Ishikawa (cell line): ENCODE data around the gene PMM1.

Source experiments
- CEBPB ChIP-seq: IDR thresholded peaks from 2 replicates; pipeline ENCODE4 v1.6.1; 2012
- CREB1 ChIP-seq: IDR thresholded peaks from 2 replicates; pipeline ENCODE4 v1.6.1; 2012; ENCODE audit warnings: low read depth
- MAX ChIP-seq: IDR thresholded peaks from 2 replicates; pipeline ENCODE4 v1.6.1; 2012
- NFIC ChIP-seq: IDR thresholded peaks from 2 replicates; pipeline ENCODE4 v1.6.1; 2012
- RAD21 ChIP-seq: IDR thresholded peaks from 2 replicates; pipeline ENCODE4 v1.6.1; 2012; ENCODE audit warnings: low read depth
- REST ChIP-seq: IDR thresholded peaks from 2 replicates; pipeline ENCODE4 v1.6.1; 2012; ENCODE audit warnings: low read depth, mild to moderate bottlenecking
- TAF1 ChIP-seq: IDR thresholded peaks from 2 replicates; pipeline ENCODE4 v1.6.1; 2012; ENCODE audit warnings: low read depth, mild to moderate bottlenecking
- TEAD4 ChIP-seq: IDR thresholded peaks from 2 replicates; pipeline ENCODE4 v1.6.1; 2012
- USF1 ChIP-seq: IDR thresholded peaks from 2 replicates; pipeline ENCODE4 v1.6.1; 2012

- no peak for TF ChIP-seq TAF1
- no peak for TF ChIP-seq REST
- no peak for TF ChIP-seq MAX
- no peak for TF ChIP-seq TEAD4
- TF ChIP-seq RAD21, result no peak
- no peak for TF ChIP-seq CEBPB
- no peak for TF ChIP-seq CREB1
- TF ChIP-seq NFIC, result no peak
- no peak for TF ChIP-seq USF1
These were observed 19.4 kb downstream of the PMM1 start for GRCh38 chr22:41570221-41570620.
